GM11168 (cell line): Measurements from ENCODE around the gene ADAMTS6.

Experiments
- in situ Hi-C: fragments of 300-500 bp; cut with MboI; formaldehyde crosslinking; loops from one replicate; pipeline ENCODE4 v1.12.0; 2022; ENCODE audit warnings: low sequenced_read_pairs; ENCODE audit not compliant: unreplicated experiment

Gene ADAMTS6

GRCh38 chr5:65481635-65482295 is at the start of gene ADAMTS6:
ADAMTS6 (minus strand) TSS chr5:65481920; CDS start chr5:65473673, 8,247 bp downstream.
- in situ Hi-C loops = loop anchor here (10.0 to 25.0 kb wide), 2 partner anchors 407 to 844 kb away; no protein-coding TSS in a partner anchor

- in situ Hi-C loops = no loop called here
Measured at GRCh38 chr5:65530904-65531303, 49.2 kb upstream of the ADAMTS6 start.

- in situ Hi-C loops = no loop called here
Measured at GRCh38 chr5:65525726-65526125, 44.0 kb upstream of the ADAMTS6 start.

- in situ Hi-C loops = no loop called here
Measured at GRCh38 chr5:65512170-65512937, 30.6 kb upstream of the ADAMTS6 start.

- in situ Hi-C loops = no loop called here
Measured at GRCh38 chr5:65508978-65509377, 27.3 kb upstream of the ADAMTS6 start.

GRCh38 chr5:65506961-65507360 is 25.2 kb upstream of the ADAMTS6 start:
- in situ Hi-C loops = no loop called here

- in situ Hi-C loops = loop anchor here (10.0 to 25.0 kb wide), 2 partner anchors 414 to 852 kb away; no protein-coding TSS in a partner anchor
Measured at GRCh38 chr5:65489119-65489518, 7.4 kb upstream of the ADAMTS6 start.

GRCh38 chr5:65488038-65488687 is 6.4 kb upstream of the ADAMTS6 start:
- in situ Hi-C loops = loop anchor here (10.0 to 25.0 kb wide), 2 partner anchors 413 to 851 kb away; no protein-coding TSS in a partner anchor

- in situ Hi-C loops = loop anchor here (10.0 to 25.0 kb wide), 2 partner anchors 412 to 850 kb away; no protein-coding TSS in a partner anchor
Measured at GRCh38 chr5:65486803-65487202, 5.1 kb upstream of the ADAMTS6 start.

GRCh38 chr5:65485405-65485804 is 3.7 kb upstream of the ADAMTS6 start:
- in situ Hi-C loops = loop anchor here (10.0 to 25.0 kb wide), 2 partner anchors 411 to 848 kb away; no protein-coding TSS in a partner anchor

GRCh38 chr5:65483546-65484346 is 2.0 kb upstream of the ADAMTS6 start:
- in situ Hi-C loops = loop anchor here (10.0 to 25.0 kb wide), 2 partner anchors 409 to 846 kb away; no protein-coding TSS in a partner anchor

GRCh38 chr5:65482736-65483545 is 1.2 kb upstream of the ADAMTS6 start:
- in situ Hi-C loops = loop anchor here (10.0 to 25.0 kb wide), 2 partner anchors 408 to 846 kb away; no protein-coding TSS in a partner anchor

GRCh38 chr5:65482296-65482735 is 596 bp upstream of the ADAMTS6 start:
- in situ Hi-C loops = loop anchor here (10.0 to 25.0 kb wide), 2 partner anchors 408 to 845 kb away; no protein-coding TSS in a partner anchor

- in situ Hi-C loops = loop anchor here (10.0 to 25.0 kb wide), 2 partner anchors 406 to 844 kb away; no protein-coding TSS in a partner anchor
Measured at GRCh38 chr5:65481171-65481581, 544 bp downstream of the ADAMTS6 start.

GRCh38 chr5:65480306-65480865 is 1.3 kb downstream of the ADAMTS6 start:
- in situ Hi-C loops = loop anchor here (10.0 to 25.0 kb wide), 2 partner anchors 406 to 843 kb away; no protein-coding TSS in a partner anchor

GRCh38 chr5:65479527-65479926 is 2.2 kb downstream of the ADAMTS6 start:
- in situ Hi-C loops = loop anchor here (25.0 kb wide), 1 partner anchor 842 kb away; no protein-coding TSS in a partner anchor

GRCh38 chr5:65478336-65478735 is 3.4 kb downstream of the ADAMTS6 start:
- in situ Hi-C loops = loop anchor here (25.0 kb wide), 1 partner anchor 841 kb away; no protein-coding TSS in a partner anchor

- in situ Hi-C loops = loop anchor here (25.0 kb wide), 1 partner anchor 839 kb away; no protein-coding TSS in a partner anchor
Measured at GRCh38 chr5:65475895-65476294, 5.8 kb downstream of the ADAMTS6 start.
